Duodenal mucosa (tissue), 2 donors: Measurements from ENCODE around the gene DOCK4.
A peak's percentile ranks its signal among the peaks of the same experiment; 100 is the strongest.

ENCODE experiments used
- H3K27ac ChIP-seq: one replicate; pipeline ENCODE4 v1.7.0; 2013; ENCODE audit warnings: low read depth, low read length
- H3K27me3 ChIP-seq, 2 donors: one replicate each; pipeline ENCODE4 v1.7.0; 2013; ENCODE audit warnings: low read length in 2 of 2, control low read depth in 1 of 2; ENCODE audit not compliant: insufficient read depth in 2 of 2, control insufficient read depth in 1 of 2
- H3K36me3 ChIP-seq, 2 donors: one replicate each; pipeline ENCODE4 v1.7.0; 2013; ENCODE audit warnings: low read length in 2 of 2, control low read depth in 1 of 2; ENCODE audit not compliant: insufficient read depth in 2 of 2, control insufficient read depth in 1 of 2
- H3K4me1 ChIP-seq, 2 donors: one replicate each; pipeline ENCODE4 v1.7.0; 2013; ENCODE audit warnings: low read length in 2 of 2, control low read depth in 1 of 2; ENCODE audit not compliant: insufficient read depth in 2 of 2, control insufficient read depth in 1 of 2
- H3K4me3 ChIP-seq, 2 donors: one replicate each; pipeline ENCODE4 v1.7.0; 2013; ENCODE audit warnings: low read length in 2 of 2, low read depth in 1 of 2
- H3K9ac ChIP-seq, 2 donors: one replicate each; pipeline ENCODE4 v1.7.0; 2013; ENCODE audit warnings: low read length in 2 of 2, low read depth in 1 of 2
- H3K9me3 ChIP-seq, 2 donors: one replicate each; pipeline ENCODE4 v1.7.0; 2013; ENCODE audit warnings: low read length in 2 of 2, control low read depth in 1 of 2; ENCODE audit not compliant: control insufficient read depth in 1 of 2

DOCK4 gene

GRCh38 chr7:112205343-112206237, 609 bp downstream of the DOCK4 start:
- Histone ChIP-seq H3K27me3 (peaks cover 14 to 31% of the 10 kb centered on the region in 2 donors), H3K4me1 (peaks cover 14 to 21% of the 10 kb centered on the region in 2 donors), H3K27ac (peak overlapping the region; percentile 39), H3K36me3 (no peaks in the 10 kb centered on the region), H3K4me3 (peak overlapping the region; percentile 97 to 98), H3K9me3 (no peaks in the 10 kb centered on the region), H3K9ac (peak overlapping the region; percentile 50 to 76)

- Histone ChIP-seq H3K4me1 (peaks cover 14 to 21% of the 10 kb centered on the region in 2 donors), H3K4me3 (peak overlapping the region; percentile 97 to 98), H3K9me3 (no peaks in the 10 kb centered on the region), H3K27me3 (peaks cover 14 to 31% of the 10 kb centered on the region in 2 donors), H3K27ac (peak overlapping the region; percentile 39), H3K36me3 (no peaks in the 10 kb centered on the region), H3K9ac (peak overlapping the region; percentile 50 to 76)
These were observed 1.5 kb downstream of the DOCK4 start for GRCh38 chr7:112204499-112205342.

- Histone ChIP-seq H3K9ac (no peak overlapping the region), H3K4me3 (no peak overlapping the region), H3K4me1 (peaks cover 14 to 21% of the 10 kb centered on the region in 2 donors), H3K9me3 (no peaks in the 10 kb centered on the region), H3K27ac (no peak overlapping the region), H3K27me3 (peaks cover 14 to 31% of the 10 kb centered on the region in 2 donors), H3K36me3 (no peaks in the 10 kb centered on the region)
These were observed 2.8 kb downstream of the DOCK4 start for GRCh38 chr7:112203365-112203739.

GRCh38 chr7:112202816-112203215, 3.4 kb downstream of the DOCK4 start:
- H3K27me3 ChIP-seq, result peaks cover 14 to 31% of the 10 kb centered on the region in 2 donors
- no peak overlapping the region for H3K27ac ChIP-seq
- no peaks in the 10 kb centered on the region for H3K9me3 ChIP-seq
- H3K4me1 ChIP-seq, result peaks cover 14 to 21% of the 10 kb centered on the region in 2 donors
- H3K9ac ChIP-seq, result no peak overlapping the region
- no peak overlapping the region for H3K4me3 ChIP-seq
- no peaks in the 10 kb centered on the region for H3K36me3 ChIP-seq

GRCh38 chr7:112201839-112202238, 4.4 kb downstream of the DOCK4 start:
- peaks cover 14 to 31% of the 10 kb centered on the region in 2 donors for H3K27me3 ChIP-seq
- H3K4me1 ChIP-seq, result peaks cover 8 to 21% of the 10 kb centered on the region in 2 donors
- H3K27ac ChIP-seq, result no peak overlapping the region
- no peaks in the 10 kb centered on the region for H3K36me3 ChIP-seq
- H3K9me3 ChIP-seq, result no peaks in the 10 kb centered on the region
- H3K4me3 ChIP-seq, result no peak overlapping the region
- H3K9ac ChIP-seq, result no peak overlapping the region

GRCh38 chr7:112201411-112201810, 4.8 kb downstream of the DOCK4 start:
- Histone ChIP-seq H3K27ac (no peak overlapping the region), H3K9ac (no peak overlapping the region), H3K4me1 (peaks cover 8 to 21% of the 10 kb centered on the region in 2 donors), H3K9me3 (no peaks in the 10 kb centered on the region), H3K36me3 (no peaks in the 10 kb centered on the region), H3K4me3 (no peak overlapping the region), H3K27me3 (peaks cover 14 to 31% of the 10 kb centered on the region in 2 donors)

GRCh38 chr7:112199672-112200071, 6.5 kb downstream of the DOCK4 start:
- H3K4me1 ChIP-seq, result peaks cover 2 to 11% of the 10 kb centered on the region in 2 donors
- H3K27ac ChIP-seq, result no peak overlapping the region
- H3K9me3 ChIP-seq, result no peaks in the 10 kb centered on the region
- no peak overlapping the region for H3K4me3 ChIP-seq
- H3K36me3 ChIP-seq, result no peaks in the 10 kb centered on the region
- no peak overlapping the region for H3K9ac ChIP-seq
- peaks cover 14 to 27% of the 10 kb centered on the region in 2 donors for H3K27me3 ChIP-seq

GRCh38 chr7:112199035-112199655, 7.1 kb downstream of the DOCK4 start:
- Histone ChIP-seq H3K9ac (no peak overlapping the region), H3K27me3 (peaks cover 12 to 22% of the 10 kb centered on the region in 2 donors), H3K4me3 (no peak overlapping the region), H3K9me3 (no peaks in the 10 kb centered on the region), H3K36me3 (no peaks in the 10 kb centered on the region), H3K4me1 (peaks cover 0 to 6% of the 10 kb centered on the region in 2 donors), H3K27ac (no peak overlapping the region)

- Histone ChIP-seq H3K9ac (no peak overlapping the region), H3K4me1 (no peaks in the 10 kb centered on the region), H3K4me3 (no peak overlapping the region), H3K27ac (no peak overlapping the region), H3K9me3 (no peaks in the 10 kb centered on the region), H3K36me3 (no peaks in the 10 kb centered on the region), H3K27me3 (peaks cover 0 to 13% of the 10 kb centered on the region in 2 donors)
These were observed 8.9 kb downstream of the DOCK4 start for GRCh38 chr7:112197322-112197721.
